T-helper 1 cell treated with Interleukin-12 subunit alpha and Interleukin-12 subunit beta and Interleukin-4 antibody, amounts not matched to agents 30 μg/mL and 1 μg/mL, for 36 hours (primary cell): ENCODE measurements around the gene TNKS1BP1.

Experiments
- H3K27ac Mint-ChIP-seq: one replicate; pipeline ENCODE4 v1.8.0; 2021; ENCODE audit warnings: mild to moderate bottlenecking, mixed read lengths
- H3K27me3 Mint-ChIP-seq: one replicate; pipeline ENCODE4 v1.8.0; 2021; ENCODE audit warnings: low read depth, mixed read lengths
- H3K36me3 Mint-ChIP-seq: one replicate; pipeline ENCODE4 v1.8.0; 2021; ENCODE audit warnings: low read depth, mixed read lengths
- H3K4me1 Mint-ChIP-seq: one replicate; pipeline ENCODE4 v1.8.0; 2021; ENCODE audit warnings: low read depth, mixed read lengths
- H3K4me3 Mint-ChIP-seq: one replicate; pipeline ENCODE4 v1.8.0; 2021; ENCODE audit warnings: mild to moderate bottlenecking, moderate library complexity, mixed read lengths
- H3K9me3 Mint-ChIP-seq: one replicate; pipeline ENCODE4 v1.8.0; 2021; ENCODE audit warnings: mixed read lengths

The TNKS1BP1 gene

GRCh38 chr11:57359896-57360690, 35.3 kb upstream of the TNKS1BP1 start:
- Mint-ChIP-seq H3K4me3 (no peak overlapping the region), H3K9me3 (no peaks in the 10 kb centered on the region), H3K36me3 (no peaks in the 10 kb centered on the region), H3K27ac (no peak overlapping the region), H3K27me3 (peaks cover 7% of the 10 kb centered on the region), H3K4me1 (no peaks in the 10 kb centered on the region)

GRCh38 chr11:57359396-57359795, 34.6 kb upstream of the TNKS1BP1 start:
- no peak overlapping the region for H3K27ac Mint-ChIP-seq
- peaks cover 13% of the 10 kb centered on the region for H3K27me3 Mint-ChIP-seq
- no peaks in the 10 kb centered on the region for H3K4me1 Mint-ChIP-seq
- no peak overlapping the region for H3K4me3 Mint-ChIP-seq
- H3K9me3 Mint-ChIP-seq: no peaks in the 10 kb centered on the region
- H3K36me3 Mint-ChIP-seq: no peaks in the 10 kb centered on the region

GRCh38 chr11:57358991-57359390, 34.2 kb upstream of the TNKS1BP1 start:
- no peaks in the 10 kb centered on the region for H3K9me3 Mint-ChIP-seq
- H3K36me3 Mint-ChIP-seq: no peaks in the 10 kb centered on the region
- peaks cover 17% of the 10 kb centered on the region for H3K27me3 Mint-ChIP-seq
- H3K4me1 Mint-ChIP-seq: no peaks in the 10 kb centered on the region
- H3K4me3 Mint-ChIP-seq: no peak overlapping the region
- no peak overlapping the region for H3K27ac Mint-ChIP-seq

- H3K27ac Mint-ChIP-seq: no peak overlapping the region
- H3K4me3 Mint-ChIP-seq: no peak overlapping the region
- no peaks in the 10 kb centered on the region for H3K9me3 Mint-ChIP-seq
- H3K4me1 Mint-ChIP-seq: no peaks in the 10 kb centered on the region
- H3K36me3 Mint-ChIP-seq: no peaks in the 10 kb centered on the region
- peaks cover 17% of the 10 kb centered on the region for H3K27me3 Mint-ChIP-seq
Observed at GRCh38 chr11:57358543-57358961, 33.8 kb upstream of the TNKS1BP1 start.

- Mint-ChIP-seq H3K4me3 (no peak overlapping the region), H3K27ac (no peak overlapping the region), H3K4me1 (no peaks in the 10 kb centered on the region), H3K9me3 (no peaks in the 10 kb centered on the region), H3K27me3 (peaks cover 22% of the 10 kb centered on the region), H3K36me3 (no peaks in the 10 kb centered on the region)
Observed at GRCh38 chr11:57357856-57358255, 33.1 kb upstream of the TNKS1BP1 start.

- H3K9me3 Mint-ChIP-seq: no peaks in the 10 kb centered on the region
- no peaks in the 10 kb centered on the region for H3K36me3 Mint-ChIP-seq
- no peak overlapping the region for H3K4me3 Mint-ChIP-seq
- H3K4me1 Mint-ChIP-seq: no peaks in the 10 kb centered on the region
- no peak overlapping the region for H3K27ac Mint-ChIP-seq
- peaks cover 22% of the 10 kb centered on the region for H3K27me3 Mint-ChIP-seq
Observed at GRCh38 chr11:57357310-57357709, 32.6 kb upstream of the TNKS1BP1 start.

- H3K36me3 Mint-ChIP-seq: peaks cover 3% of the 10 kb centered on the region
- H3K4me3 Mint-ChIP-seq: no peak overlapping the region
- H3K4me1 Mint-ChIP-seq: no peaks in the 10 kb centered on the region
- H3K27ac Mint-ChIP-seq: no peak overlapping the region
- peaks cover 22% of the 10 kb centered on the region for H3K27me3 Mint-ChIP-seq
- H3K9me3 Mint-ChIP-seq: peaks cover 5% of the 10 kb centered on the region
Observed at GRCh38 chr11:57356268-57356667, 31.5 kb upstream of the TNKS1BP1 start.

- peaks cover 6% of the 10 kb centered on the region for H3K9me3 Mint-ChIP-seq
- peaks cover 22% of the 10 kb centered on the region for H3K27me3 Mint-ChIP-seq
- H3K4me1 Mint-ChIP-seq: no peaks in the 10 kb centered on the region
- H3K36me3 Mint-ChIP-seq: peaks cover 3% of the 10 kb centered on the region
- no peak overlapping the region for H3K4me3 Mint-ChIP-seq
- no peak overlapping the region for H3K27ac Mint-ChIP-seq
Observed at GRCh38 chr11:57354699-57355098, 29.9 kb upstream of the TNKS1BP1 start.

- H3K27me3 Mint-ChIP-seq: peaks cover 22% of the 10 kb centered on the region
- H3K4me3 Mint-ChIP-seq: no peak overlapping the region
- peaks cover 6% of the 10 kb centered on the region for H3K9me3 Mint-ChIP-seq
- H3K4me1 Mint-ChIP-seq: no peaks in the 10 kb centered on the region
- H3K36me3 Mint-ChIP-seq: peaks cover 3% of the 10 kb centered on the region
- H3K27ac Mint-ChIP-seq: no peak overlapping the region
Observed at GRCh38 chr11:57353852-57354251, 29.1 kb upstream of the TNKS1BP1 start.

- Mint-ChIP-seq H3K27ac (no peak overlapping the region), H3K36me3 (peaks cover 3% of the 10 kb centered on the region), H3K4me3 (no peak overlapping the region)
Observed at GRCh38 chr11:57353446-57353845, 28.7 kb upstream of the TNKS1BP1 start.

GRCh38 chr11:57353036-57353435, 28.3 kb upstream of the TNKS1BP1 start:
- Mint-ChIP-seq H3K9me3 (peaks cover 6% of the 10 kb centered on the region), H3K27me3 (peaks cover 22% of the 10 kb centered on the region), H3K27ac (no peak overlapping the region), H3K4me3 (no peak overlapping the region), H3K4me1 (no peaks in the 10 kb centered on the region), H3K36me3 (peaks cover 3% of the 10 kb centered on the region)

More at GRCh38 chr11:57353446-57353845, 28.7 kb upstream of the TNKS1BP1 start:
- H3K4me1 Mint-ChIP-seq: no peaks in the 10 kb centered on the region
- peaks cover 6% of the 10 kb centered on the region for H3K9me3 Mint-ChIP-seq
- H3K27me3 Mint-ChIP-seq: peaks cover 22% of the 10 kb centered on the region

- no peak overlapping the region for H3K27ac Mint-ChIP-seq
- H3K4me1 Mint-ChIP-seq: peaks cover 1% of the 10 kb centered on the region
- peaks cover 12% of the 10 kb centered on the region for H3K27me3 Mint-ChIP-seq
- peaks cover 6% of the 10 kb centered on the region for H3K9me3 Mint-ChIP-seq
- no peak overlapping the region for H3K4me3 Mint-ChIP-seq
- H3K36me3 Mint-ChIP-seq: peaks cover 3% of the 10 kb centered on the region
Observed at GRCh38 chr11:57349491-57350274, 24.9 kb upstream of the TNKS1BP1 start.

- H3K27ac Mint-ChIP-seq: no peak overlapping the region
- H3K9me3 Mint-ChIP-seq: peaks cover 6% of the 10 kb centered on the region
- H3K27me3 Mint-ChIP-seq: peaks cover 5% of the 10 kb centered on the region
- H3K4me3 Mint-ChIP-seq: no peak overlapping the region
- H3K4me1 Mint-ChIP-seq: peaks cover 1% of the 10 kb centered on the region
- H3K36me3 Mint-ChIP-seq: peaks cover 3% of the 10 kb centered on the region
Observed at GRCh38 chr11:57348636-57349313, 24.0 kb upstream of the TNKS1BP1 start.

- H3K27ac Mint-ChIP-seq: no peak overlapping the region
- peaks cover 1% of the 10 kb centered on the region for H3K4me1 Mint-ChIP-seq
- H3K27me3 Mint-ChIP-seq: peaks cover 1% of the 10 kb centered on the region
- peaks cover 3% of the 10 kb centered on the region for H3K36me3 Mint-ChIP-seq
- H3K9me3 Mint-ChIP-seq: peaks cover 6% of the 10 kb centered on the region
- no peak overlapping the region for H3K4me3 Mint-ChIP-seq
Observed at GRCh38 chr11:57348052-57348451, 23.3 kb upstream of the TNKS1BP1 start.
